Hepatocyte (in vitro differentiated cells): ENCODE results near the gene DDX17.

Source experiments
- EZH2 ChIP-seq: fragments of 200-600 bp; sonication (generic); IDR thresholded peaks from 2 replicates; pipeline ENCODE4 v1.6.1; 2016; ENCODE audit warnings: antibody characterized with exemption, mild to moderate bottlenecking, borderline replicate concordance
- TF ChIP-seq, protein P1 (sequence below): fragments of 200-600 bp; sonication (generic); IDR thresholded peaks from 2 replicates; pipeline ENCODE4 v1.5.1; 2016; ENCODE audit warnings: antibody characterized with exemption, mild to moderate bottlenecking; ENCODE audit not compliant: poor library complexity

DNA sequence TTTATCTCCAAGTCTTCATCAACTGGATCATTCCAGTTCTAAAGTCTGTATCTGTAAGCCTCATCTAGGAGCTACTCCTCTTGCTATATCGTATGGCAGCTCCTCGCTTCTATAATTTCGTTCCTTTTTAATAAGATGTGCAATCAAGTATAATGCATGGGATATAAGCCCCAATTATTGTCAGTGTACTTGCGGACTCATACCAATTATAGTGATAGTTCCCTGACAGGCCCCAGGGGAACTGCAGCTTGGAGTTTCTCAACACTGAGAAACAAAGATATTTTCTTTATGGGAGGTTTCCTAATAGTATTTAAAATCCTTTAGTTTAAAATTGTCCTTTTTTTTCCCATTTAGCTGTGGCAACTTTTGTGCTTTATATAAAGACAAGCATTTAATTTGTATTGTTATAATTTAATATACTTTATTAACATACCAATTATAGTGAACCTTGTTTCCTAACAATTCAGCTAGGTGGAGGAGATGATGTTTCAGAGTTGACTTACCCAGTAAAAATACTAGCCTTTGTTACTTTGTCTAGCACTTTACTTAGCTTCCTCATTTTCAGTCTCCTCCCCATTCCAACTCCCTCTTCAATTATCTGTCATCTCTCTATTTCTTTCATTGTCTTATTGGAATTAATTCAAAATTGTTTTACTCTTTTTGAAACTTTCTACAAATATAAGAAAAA, 25.3 kb upstream of the DDX17 start:
- TF ChIP-seq, protein P1, sequence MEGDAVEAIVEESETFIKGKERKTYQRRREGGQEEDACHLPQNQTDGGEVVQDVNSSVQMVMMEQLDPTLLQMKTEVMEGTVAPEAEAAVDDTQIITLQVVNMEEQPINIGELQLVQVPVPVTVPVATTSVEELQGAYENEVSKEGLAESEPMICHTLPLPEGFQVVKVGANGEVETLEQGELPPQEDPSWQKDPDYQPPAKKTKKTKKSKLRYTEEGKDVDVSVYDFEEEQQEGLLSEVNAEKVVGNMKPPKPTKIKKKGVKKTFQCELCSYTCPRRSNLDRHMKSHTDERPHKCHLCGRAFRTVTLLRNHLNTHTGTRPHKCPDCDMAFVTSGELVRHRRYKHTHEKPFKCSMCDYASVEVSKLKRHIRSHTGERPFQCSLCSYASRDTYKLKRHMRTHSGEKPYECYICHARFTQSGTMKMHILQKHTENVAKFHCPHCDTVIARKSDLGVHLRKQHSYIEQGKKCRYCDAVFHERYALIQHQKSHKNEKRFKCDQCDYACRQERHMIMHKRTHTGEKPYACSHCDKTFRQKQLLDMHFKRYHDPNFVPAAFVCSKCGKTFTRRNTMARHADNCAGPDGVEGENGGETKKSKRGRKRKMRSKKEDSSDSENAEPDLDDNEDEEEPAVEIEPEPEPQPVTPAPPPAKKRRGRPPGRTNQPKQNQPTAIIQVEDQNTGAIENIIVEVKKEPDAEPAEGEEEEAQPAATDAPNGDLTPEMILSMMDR, result no peak
- no peak for TF ChIP-seq EZH2
